ENCODE results near the gene IFFO2. TPM values are rescaled to one million over a fixed set of nuclear protein-coding genes. Genes with fewer than 3 reads are reported as not detected.

The IFFO2 gene
- total RNA-seq, 1 experiment from 2014 or later: 11.7 TPM

GRCh38 chr1:18921516-18922251 lies 34.8 kb downstream of the IFFO2 start:
- Histone ChIP-seq H3K27me3 (ENCODE audit: insufficient read depth, low read depth) (no peaks in the 10 kb centered on the region), H3K4me1 (replicated peaks; ENCODE audit: insufficient read depth) (peaks cover 24% of the 10 kb centered on the region), H3K9me2 (ENCODE audit: insufficient read depth) (no peaks in the 10 kb centered on the region), H4K20me1 (ENCODE audit: insufficient read depth) (no peaks in the 10 kb centered on the region), H3K79me2 (ENCODE audit: low read depth) (peaks cover 10% of the 10 kb centered on the region), H3K27ac (peak overlapping the region; percentile 66; the same call in 1 of the 2 replicates), H3K9me3 (ENCODE audit: insufficient read depth, low read depth) (no peaks in the 10 kb centered on the region), H3K36me3 (ENCODE audit: low read depth) (no peaks in the 10 kb centered on the region), H3F3A (ENCODE audit: insufficient read depth, low read depth) (peaks cover under 1% of the 10 kb centered on the region; the same call in 1 of the 2 replicates), H3K4me3 (no peak overlapping the region), H2AFZ (no peak overlapping the region), H3K4me2 (peak overlapping the region; percentile 79)
- TF ChIP-seq CTCF (conservative IDR thresholded peaks at IDR 0.05) (0 out of 2 replicates have a peak, but pooled peaks have one; percentile 15), EZH2 (IDR thresholded peaks at IDR 0.05; ENCODE audit: low read depth) (no peak)
- ChIA-PET CTCF (interaction anchor here (0.6 to 1.1 kb wide), 3 partner anchors 9 to 189 kb away, joined by 3 to 4 read pairs (median 3); no protein-coding TSS in a partner anchor), POLR2A (ENCODE audit: unreplicated experiment) (interaction anchor here (0.6 kb wide), 1 partner anchor 22 kb away, joined by 5 read pairs; no protein-coding TSS in a partner anchor)
- intact Hi-C loops (cut with micrococcal nuclease; ENCODE audit: unreplicated experiment): no loop called here
- no TSS peak for BruUV-seq (replicated peaks)
- DNase-seq: no peak

GRCh38 chr1:18920931-18921330 lies 35.5 kb downstream of the IFFO2 start:
- peaks cover 24% of the 10 kb centered on the region for H3K4me1 ChIP-seq (replicated peaks; ENCODE audit: insufficient read depth)
- no peaks in the 10 kb centered on the region for H4K20me1 ChIP-seq (ENCODE audit: insufficient read depth)
- no peaks in the 10 kb centered on the region for H3K9me2 ChIP-seq (ENCODE audit: insufficient read depth)
- no peaks in the 10 kb centered on the region for H3K27me3 ChIP-seq (ENCODE audit: insufficient read depth, low read depth)
- TF ChIP-seq CTCF (conservative IDR thresholded peaks at IDR 0.05) (no peak), EZH2 (IDR thresholded peaks at IDR 0.05; ENCODE audit: low read depth) (no peak)
- H3K79me2 ChIP-seq (ENCODE audit: low read depth): peaks cover 10% of the 10 kb centered on the region
- no peak for DNase-seq
- H2AFZ ChIP-seq: no peak overlapping the region
- ChIA-PET CTCF (no interaction called here), POLR2A (ENCODE audit: unreplicated experiment) (no interaction called here)
- no peak overlapping the region for H3K27ac ChIP-seq
- H3K4me2 ChIP-seq: no peak overlapping the region
- H3K4me3 ChIP-seq: no peak overlapping the region
- no peaks in the 10 kb centered on the region for H3K36me3 ChIP-seq (ENCODE audit: low read depth)
- no peaks in the 10 kb centered on the region for H3F3A ChIP-seq (ENCODE audit: insufficient read depth, low read depth)
- BruUV-seq (replicated peaks): no TSS peak
- intact Hi-C loops (cut with micrococcal nuclease; ENCODE audit: unreplicated experiment): no loop called here
- H3K9me3 ChIP-seq (ENCODE audit: insufficient read depth, low read depth): no peaks in the 10 kb centered on the region

- Histone ChIP-seq H3K79me2 (ENCODE audit: low read depth) (peaks cover 10% of the 10 kb centered on the region), H3K4me1 (replicated peaks; ENCODE audit: insufficient read depth) (peaks cover 24% of the 10 kb centered on the region), H2AFZ (no peak overlapping the region), H3K4me2 (no peak overlapping the region), H3K9me2 (ENCODE audit: insufficient read depth) (no peaks in the 10 kb centered on the region), H3K9me3 (ENCODE audit: insufficient read depth, low read depth) (no peaks in the 10 kb centered on the region), H3K27me3 (ENCODE audit: insufficient read depth, low read depth) (no peaks in the 10 kb centered on the region), H4K20me1 (ENCODE audit: insufficient read depth) (no peaks in the 10 kb centered on the region), H3K27ac (no peak overlapping the region), H3K36me3 (ENCODE audit: low read depth) (no peaks in the 10 kb centered on the region), H3K4me3 (no peak overlapping the region), H3F3A (ENCODE audit: insufficient read depth, low read depth) (no peaks in the 10 kb centered on the region)
- no peak for TF ChIP-seq EZH2 (IDR thresholded peaks at IDR 0.05; ENCODE audit: low read depth)
- TF ChIP-seq CTCF (conservative IDR thresholded peaks at IDR 0.05): no peak
- POLR2A ChIA-PET (ENCODE audit: unreplicated experiment): no interaction called here
- intact Hi-C loops (cut with micrococcal nuclease; ENCODE audit: unreplicated experiment): no loop called here
- DNase-seq: no peak
- BruUV-seq (replicated peaks): no TSS peak
- CTCF ChIA-PET: no interaction called here
Measured at GRCh38 chr1:18919956-18920355, 36.5 kb downstream of the IFFO2 start.

All from PC-9 (cell line).